ENCODE data around the gene EVX2.
A peak's percentile ranks its signal among the peaks of the same experiment; 100 is the strongest.

GRCh38 chr2:176128982-176129796 lies 45.4 kb upstream of the EVX2 start, which contains the start of gene HOXD8:
- TF ChIP-seq, protein P1, sequence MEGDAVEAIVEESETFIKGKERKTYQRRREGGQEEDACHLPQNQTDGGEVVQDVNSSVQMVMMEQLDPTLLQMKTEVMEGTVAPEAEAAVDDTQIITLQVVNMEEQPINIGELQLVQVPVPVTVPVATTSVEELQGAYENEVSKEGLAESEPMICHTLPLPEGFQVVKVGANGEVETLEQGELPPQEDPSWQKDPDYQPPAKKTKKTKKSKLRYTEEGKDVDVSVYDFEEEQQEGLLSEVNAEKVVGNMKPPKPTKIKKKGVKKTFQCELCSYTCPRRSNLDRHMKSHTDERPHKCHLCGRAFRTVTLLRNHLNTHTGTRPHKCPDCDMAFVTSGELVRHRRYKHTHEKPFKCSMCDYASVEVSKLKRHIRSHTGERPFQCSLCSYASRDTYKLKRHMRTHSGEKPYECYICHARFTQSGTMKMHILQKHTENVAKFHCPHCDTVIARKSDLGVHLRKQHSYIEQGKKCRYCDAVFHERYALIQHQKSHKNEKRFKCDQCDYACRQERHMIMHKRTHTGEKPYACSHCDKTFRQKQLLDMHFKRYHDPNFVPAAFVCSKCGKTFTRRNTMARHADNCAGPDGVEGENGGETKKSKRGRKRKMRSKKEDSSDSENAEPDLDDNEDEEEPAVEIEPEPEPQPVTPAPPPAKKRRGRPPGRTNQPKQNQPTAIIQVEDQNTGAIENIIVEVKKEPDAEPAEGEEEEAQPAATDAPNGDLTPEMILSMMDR (IDR thresholded peaks at IDR 0.05) = no peak
- TF ChIP-seq POLR2A (IDR thresholded peaks at IDR 0.05) (no peak), POLR2AphosphoS5 (IDR thresholded peaks at IDR 0.05) (peak in 2 of 3 donors; percentile 57 to 92), EP300 (IDR thresholded peaks at IDR 0.05) (no peak)

All from suprapubic skin (tissue), 4 donors.